ENCODE results near the gene NSD1. TPM values are rescaled to one million over a fixed set of nuclear protein-coding genes. Genes with fewer than 3 reads are reported as not detected.

The NSD1 gene
- total and polyA plus RNA-seq, 10 of the 15 experiments (the other 5 are each of a cell fraction or from before 2014, with no cell fraction given) = 7.0 to 57.9 (median 30.4) TPM

DNA sequence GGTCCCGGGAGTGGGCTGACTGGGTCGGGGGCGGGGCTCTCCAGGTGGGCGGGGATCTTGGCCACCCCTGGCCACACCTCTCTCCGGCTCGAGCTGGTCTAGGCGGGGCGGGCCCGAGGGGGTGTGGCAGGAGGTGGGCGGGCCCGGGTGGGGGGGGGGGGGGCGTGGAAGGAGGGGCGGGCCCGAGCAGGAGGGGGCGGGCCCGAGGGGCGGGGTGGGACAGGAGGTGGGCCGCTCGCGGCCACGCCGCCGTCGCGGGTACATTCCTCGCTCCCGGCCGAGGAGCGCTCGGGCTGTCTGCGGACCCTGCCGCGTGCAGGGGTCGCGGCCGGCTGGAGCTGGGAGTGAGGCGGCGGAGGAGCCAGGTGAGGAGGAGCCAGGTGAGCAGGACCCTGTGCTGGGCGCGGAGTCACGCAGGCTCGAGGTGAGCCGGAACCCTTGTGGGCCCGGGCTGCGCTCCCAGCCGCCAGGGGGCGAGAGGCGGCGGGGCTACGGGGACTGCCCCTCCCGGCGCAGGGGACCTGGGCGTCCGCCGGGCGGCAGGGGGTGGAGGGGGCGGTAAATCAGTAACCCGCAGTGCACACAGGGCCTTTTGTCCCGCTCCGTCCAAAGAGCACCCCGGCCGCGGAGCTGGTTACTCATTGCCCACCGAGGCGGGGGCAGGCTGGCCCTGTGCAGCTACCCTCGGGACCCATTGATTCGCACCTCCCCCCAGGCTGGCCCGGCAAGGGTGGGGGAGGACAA lies 46.7 kb upstream of the NSD1 start, which contains the start of gene FGFR4 (continued):
- TF ChIP-seq KLF5 (IDR thresholded peaks at IDR 0.05; ENCODE audit: partially characterized antibody) (no peak), ZNF384 (IDR thresholded peaks at IDR 0.05; ENCODE audit: borderline replicate concordance, low read depth, low read length) (no peak), POLR2AphosphoS5 (IDR thresholded peaks at IDR 0.05; ENCODE audit: low read length) (no peak), ZBED1 (IDR thresholded peaks at IDR 0.05; ENCODE audit: borderline replicate concordance) (no peak)
- TF ChIP-seq, protein P1, sequence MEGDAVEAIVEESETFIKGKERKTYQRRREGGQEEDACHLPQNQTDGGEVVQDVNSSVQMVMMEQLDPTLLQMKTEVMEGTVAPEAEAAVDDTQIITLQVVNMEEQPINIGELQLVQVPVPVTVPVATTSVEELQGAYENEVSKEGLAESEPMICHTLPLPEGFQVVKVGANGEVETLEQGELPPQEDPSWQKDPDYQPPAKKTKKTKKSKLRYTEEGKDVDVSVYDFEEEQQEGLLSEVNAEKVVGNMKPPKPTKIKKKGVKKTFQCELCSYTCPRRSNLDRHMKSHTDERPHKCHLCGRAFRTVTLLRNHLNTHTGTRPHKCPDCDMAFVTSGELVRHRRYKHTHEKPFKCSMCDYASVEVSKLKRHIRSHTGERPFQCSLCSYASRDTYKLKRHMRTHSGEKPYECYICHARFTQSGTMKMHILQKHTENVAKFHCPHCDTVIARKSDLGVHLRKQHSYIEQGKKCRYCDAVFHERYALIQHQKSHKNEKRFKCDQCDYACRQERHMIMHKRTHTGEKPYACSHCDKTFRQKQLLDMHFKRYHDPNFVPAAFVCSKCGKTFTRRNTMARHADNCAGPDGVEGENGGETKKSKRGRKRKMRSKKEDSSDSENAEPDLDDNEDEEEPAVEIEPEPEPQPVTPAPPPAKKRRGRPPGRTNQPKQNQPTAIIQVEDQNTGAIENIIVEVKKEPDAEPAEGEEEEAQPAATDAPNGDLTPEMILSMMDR (IDR thresholded peaks at IDR 0.05 in 2 of 3, conservative IDR thresholded peaks at IDR 0.05 in 1 of 3; ENCODE audit: control insufficient read depth in 2 of 3, extremely low read depth in 1 of 3, insufficient read depth in 1 of 3, low read depth in 3 of 3, low read length in 3 of 3) = peak; percentile 36 to 67 (median 55); a peak in 5 of 6 replicates
- TF ChIP-seq, protein P2, sequence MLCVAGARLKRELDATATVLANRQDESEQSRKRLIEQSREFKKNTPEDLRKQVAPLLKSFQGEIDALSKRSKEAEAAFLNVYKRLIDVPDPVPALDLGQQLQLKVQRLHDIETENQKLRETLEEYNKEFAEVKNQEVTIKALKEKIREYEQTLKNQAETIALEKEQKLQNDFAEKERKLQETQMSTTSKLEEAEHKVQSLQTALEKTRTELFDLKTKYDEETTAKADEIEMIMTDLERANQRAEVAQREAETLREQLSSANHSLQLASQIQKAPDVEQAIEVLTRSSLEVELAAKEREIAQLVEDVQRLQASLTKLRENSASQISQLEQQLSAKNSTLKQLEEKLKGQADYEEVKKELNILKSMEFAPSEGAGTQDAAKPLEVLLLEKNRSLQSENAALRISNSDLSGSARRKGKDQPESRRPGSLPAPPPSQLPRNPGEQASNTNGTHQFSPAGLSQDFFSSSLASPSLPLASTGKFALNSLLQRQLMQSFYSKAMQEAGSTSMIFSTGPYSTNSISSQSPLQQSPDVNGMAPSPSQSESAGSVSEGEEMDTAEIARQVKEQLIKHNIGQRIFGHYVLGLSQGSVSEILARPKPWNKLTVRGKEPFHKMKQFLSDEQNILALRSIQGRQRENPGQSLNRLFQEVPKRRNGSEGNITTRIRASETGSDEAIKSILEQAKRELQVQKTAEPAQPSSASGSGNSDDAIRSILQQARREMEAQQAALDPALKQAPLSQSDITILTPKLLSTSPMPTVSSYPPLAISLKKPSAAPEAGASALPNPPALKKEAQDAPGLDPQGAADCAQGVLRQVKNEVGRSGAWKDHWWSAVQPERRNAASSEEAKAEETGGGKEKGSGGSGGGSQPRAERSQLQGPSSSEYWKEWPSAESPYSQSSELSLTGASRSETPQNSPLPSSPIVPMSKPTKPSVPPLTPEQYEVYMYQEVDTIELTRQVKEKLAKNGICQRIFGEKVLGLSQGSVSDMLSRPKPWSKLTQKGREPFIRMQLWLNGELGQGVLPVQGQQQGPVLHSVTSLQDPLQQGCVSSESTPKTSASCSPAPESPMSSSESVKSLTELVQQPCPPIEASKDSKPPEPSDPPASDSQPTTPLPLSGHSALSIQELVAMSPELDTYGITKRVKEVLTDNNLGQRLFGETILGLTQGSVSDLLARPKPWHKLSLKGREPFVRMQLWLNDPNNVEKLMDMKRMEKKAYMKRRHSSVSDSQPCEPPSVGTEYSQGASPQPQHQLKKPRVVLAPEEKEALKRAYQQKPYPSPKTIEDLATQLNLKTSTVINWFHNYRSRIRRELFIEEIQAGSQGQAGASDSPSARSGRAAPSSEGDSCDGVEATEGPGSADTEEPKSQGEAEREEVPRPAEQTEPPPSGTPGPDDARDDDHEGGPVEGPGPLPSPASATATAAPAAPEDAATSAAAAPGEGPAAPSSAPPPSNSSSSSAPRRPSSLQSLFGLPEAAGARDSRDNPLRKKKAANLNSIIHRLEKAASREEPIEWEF (IDR thresholded peaks at IDR 0.05; ENCODE audit: insufficient replicate concordance, low read depth, low read length) = no peak
- TF ChIP-seq, protein P3, sequence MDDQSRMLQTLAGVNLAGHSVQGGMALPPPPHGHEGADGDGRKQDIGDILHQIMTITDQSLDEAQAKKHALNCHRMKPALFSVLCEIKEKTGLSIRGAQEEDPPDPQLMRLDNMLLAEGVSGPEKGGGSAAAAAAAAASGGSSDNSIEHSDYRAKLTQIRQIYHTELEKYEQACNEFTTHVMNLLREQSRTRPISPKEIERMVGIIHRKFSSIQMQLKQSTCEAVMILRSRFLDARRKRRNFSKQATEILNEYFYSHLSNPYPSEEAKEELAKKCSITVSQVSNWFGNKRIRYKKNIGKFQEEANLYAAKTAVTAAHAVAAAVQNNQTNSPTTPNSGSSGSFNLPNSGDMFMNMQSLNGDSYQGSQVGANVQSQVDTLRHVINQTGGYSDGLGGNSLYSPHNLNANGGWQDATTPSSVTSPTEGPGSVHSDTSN (IDR thresholded peaks at IDR 0.05; ENCODE audit: insufficient replicate concordance, low read depth, low read length) = no peak
